Occipital lobe (tissue), 2 donors: ENCODE measurements around the gene ABCC5. TPM values are rescaled to one million over a fixed set of nuclear protein-coding genes. Genes with fewer than 3 reads are reported as not detected.

ENCODE experiments used
- DNase-seq: peaks from one replicate; lab custom pipeline; 2025; lab: John Stamatoyannopoulos, UW
- total RNA-seq: library from RNA; depleted of rRNA; stranded (reverse); fragments of >200 nt; gene quantifications from one replicate; pipeline ENCODE4 v1.2.3, GENCODE V29; 2014

Gene ABCC5
- total RNA-seq, 1 donor from 2014 or later, result 55.4 TPM

- no peak for DNase-seq
Observed at GRCh38 chr3:183924543-183924942, 93.1 kb downstream of the ABCC5 start.

GRCh38 chr3:183922421-183922820, 95.3 kb downstream of the ABCC5 start:
- no peak for DNase-seq

DNA sequence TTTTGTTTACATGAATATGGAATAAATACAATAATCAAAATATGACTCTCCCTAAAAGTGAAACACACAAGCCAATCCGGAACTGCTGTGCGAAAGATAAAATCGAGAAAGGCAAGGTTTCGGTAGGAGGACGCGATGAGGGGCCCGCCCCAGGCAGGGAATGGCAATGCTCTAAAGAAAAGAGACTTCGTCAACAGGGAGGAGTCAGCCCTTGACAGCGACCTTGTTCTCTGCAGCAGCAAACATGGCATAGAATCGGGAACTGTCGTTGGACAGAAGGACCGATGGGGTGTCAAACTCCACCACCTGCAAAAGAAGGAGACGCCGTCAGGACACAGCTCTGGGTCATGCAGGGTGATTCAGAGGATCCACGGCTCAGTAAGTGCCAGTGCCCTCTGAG, 96.6 kb downstream of the ABCC5 start:
- no peak for DNase-seq

DNA sequence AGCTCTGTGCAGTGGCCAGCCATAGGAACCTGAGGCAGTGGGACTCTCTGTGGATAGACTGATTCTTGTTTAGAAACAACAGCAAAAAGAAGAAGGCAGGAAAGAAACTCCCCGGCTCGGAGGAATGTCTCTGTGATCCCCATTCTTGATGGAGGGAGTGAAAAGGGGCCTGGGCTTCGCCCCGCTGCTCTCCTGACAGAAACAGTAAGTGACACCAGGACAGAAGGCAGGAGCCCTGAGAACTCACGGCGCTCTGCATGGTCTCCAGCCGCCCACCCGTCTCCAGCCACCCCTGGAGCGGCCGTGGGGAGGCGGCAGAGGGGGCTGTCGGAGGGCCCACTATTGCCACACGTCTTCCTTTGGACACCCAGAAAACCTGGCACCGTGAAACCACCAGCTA, 97.3 kb downstream of the ABCC5 start:
- DNase-seq, result no peak

DNA sequence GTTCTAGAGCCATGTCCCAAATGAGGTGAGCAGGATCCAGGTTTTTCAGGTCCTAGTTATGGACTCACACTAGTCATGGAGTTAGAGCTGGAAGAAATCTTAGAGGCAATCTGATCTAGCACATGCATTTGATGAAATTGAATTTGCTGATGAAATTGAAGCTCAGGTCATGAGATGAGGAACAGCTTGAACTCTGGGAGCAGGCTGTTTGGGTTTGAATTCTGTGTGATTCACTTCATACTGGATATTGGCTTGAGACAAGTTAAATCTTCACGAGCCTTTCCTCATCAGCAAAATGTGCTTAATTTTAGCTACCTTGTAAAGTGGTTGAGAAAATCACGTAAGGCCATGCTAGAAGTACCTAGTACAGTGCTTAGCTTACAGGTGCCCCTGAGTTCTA, 99.5 kb downstream of the ABCC5 start:
- DNase-seq, result no peak

DNA sequence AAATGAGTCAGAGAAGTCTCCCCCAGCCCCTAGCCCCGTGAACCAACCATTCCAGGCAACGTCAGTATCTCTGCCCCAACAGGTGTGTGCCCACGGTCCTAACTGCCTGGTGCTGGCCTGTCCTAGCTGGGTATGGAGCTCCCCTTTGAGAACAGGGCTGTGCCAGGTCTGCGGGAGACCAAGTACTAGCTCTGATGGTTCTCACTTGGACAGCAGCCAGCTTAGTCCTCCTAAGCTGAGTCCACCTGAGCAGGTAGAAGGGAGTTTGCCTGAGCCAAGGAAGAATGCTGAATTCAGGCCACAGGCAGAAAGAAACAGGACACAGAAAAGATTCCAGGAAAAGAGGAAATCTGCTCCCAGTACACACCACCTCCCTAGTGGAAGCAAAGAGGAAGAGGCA, 99.9 kb downstream of the ABCC5 start:
- no peak for DNase-seq

- DNase-seq, result no peak
Observed at GRCh38 chr3:183914856-183915255, 102.8 kb downstream of the ABCC5 start.

DNA sequence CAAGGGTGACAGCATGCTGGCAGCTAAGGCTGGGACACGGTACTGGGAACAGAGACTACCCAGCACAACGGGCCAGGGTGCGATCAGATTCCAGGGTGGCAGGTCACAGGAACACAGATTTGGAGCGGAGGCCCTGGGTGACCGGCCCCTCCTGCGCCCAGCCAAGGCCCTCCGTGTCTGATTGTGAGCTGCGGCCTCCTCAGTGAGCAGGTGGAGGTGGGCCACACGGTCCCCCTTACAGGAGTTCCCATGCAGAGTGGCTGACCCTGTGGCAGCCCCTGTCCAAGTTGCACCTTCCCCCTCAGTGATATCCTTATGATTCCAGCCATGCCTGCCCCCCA, 104.1 kb downstream of the ABCC5 start:
- no peak for DNase-seq

DNA sequence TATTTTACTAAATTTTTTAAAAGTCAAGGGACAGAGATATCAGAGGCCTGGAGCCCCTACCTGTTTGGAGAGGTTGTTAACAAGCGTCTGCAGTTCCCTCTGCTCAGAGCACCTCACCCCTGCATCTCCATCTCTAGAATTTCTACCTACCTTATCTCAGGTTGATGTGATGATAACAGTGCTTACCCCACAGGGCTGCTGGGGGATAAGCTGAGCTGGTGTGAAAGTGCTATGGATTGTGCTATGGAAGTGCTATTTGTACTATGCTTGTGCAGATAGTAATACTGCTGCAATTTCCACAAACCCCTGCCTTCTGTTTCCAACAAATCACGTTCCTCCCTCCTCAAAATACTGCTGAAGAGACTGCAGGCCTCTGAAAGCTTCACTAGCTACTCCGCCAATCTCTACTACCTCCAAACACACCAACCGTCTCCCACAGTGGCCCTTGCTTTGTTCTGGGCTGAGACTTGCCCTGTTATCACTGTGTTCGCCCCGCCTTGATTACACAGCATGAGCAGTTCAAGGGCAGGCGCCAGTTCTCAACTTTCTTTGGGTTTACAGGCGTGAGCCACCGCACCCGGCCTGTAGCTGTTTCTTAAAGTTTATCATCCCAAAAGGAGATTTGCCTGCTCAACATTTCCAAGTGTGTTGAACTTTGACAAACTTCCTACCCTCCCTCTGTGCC, 104.6 kb downstream of the ABCC5 start:
- no peak for DNase-seq

GRCh38 chr3:183911763-183912506, 105.7 kb downstream of the ABCC5 start:
- no peak for DNase-seq

DNA sequence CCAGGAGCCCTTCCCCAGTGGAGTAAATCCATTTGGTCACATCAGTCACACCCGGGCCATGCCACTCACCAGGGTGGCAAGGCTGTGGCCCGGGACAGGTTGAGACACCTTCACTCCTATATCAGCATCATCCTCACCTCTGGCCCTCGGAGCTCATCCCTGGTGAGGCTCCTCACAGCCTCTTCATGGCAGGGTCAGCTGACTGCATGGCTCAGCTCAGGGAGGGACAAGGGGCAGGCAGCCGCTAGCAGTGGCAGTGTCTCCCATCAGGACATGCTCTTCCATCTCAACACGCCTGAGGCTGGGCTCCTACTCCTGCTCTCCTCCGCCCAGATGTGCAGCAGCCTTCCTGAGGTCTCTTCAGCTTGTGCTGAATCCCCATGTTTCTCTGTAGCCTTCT, 106.6 kb downstream of the ABCC5 start:
- DNase-seq, result no peak

DNA sequence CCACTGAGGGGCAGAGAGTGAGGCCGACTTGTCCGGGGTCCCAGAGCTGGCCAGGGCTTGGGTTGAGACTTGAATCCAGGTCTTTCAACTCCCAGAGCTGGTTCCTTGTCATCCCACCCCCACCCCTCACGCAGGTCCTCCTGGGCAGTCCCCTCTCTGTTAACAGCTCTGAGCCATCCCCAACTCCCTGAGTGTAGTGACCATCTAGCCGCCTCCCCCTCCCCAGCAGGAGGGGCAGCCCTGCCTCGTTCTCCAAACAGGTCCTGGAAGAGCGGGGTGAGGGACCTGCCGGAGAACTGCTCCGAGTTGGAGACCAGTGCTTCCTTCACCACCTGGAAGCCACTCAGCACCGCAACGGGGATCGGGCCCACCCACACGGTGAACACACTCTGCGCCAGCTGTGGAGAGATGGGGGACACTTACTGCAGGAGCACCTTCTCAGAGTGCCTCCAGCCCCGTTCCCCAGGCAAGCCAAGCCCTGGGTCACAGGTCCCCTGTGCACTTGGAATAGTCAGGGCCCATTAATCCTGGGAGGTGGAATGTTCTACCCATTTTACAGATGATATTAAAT, 108.6 kb downstream of the ABCC5 start:
- DNase-seq, result no peak

DNA sequence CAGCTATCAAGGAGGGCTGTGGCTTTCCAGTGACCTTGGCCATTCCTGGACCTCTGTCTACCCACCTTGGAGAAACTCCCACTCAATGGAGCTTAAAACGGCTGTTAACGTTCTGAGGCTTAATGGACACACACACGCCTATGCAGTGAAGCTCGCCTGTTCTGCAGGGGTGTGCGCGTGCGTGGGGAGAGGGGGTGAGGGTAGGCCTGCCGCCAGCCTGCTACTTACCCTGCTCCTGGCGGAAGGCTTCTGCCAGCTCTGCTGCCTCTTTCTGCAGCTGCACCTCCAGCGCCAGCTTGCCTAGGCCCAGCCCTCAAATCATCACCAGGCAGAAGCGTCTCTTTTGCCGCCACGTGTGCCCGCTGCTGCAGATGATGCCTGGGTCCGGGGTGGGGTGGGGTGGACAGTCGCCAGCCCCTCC, 109.8 kb downstream of the ABCC5 start:
- DNase-seq, result no peak

DNA sequence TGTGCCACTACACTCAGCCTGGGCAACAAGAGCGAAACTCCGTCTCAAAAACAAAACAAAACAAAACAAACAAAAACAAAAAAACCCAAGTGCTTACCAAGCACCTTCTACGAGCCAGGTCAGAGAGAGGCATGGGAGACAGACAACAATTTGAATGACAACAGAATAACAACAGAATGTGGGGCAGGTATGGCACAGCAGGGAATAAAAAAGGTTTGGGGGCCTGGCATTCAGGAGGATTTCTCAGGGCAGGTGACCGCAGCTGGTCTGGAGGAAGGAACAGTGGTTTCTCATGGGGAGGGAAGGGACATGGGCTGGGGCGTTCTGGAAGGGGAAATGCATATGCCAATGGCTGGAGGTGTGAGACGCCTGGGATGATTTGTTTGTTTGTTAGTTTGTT, 110.5 kb downstream of the ABCC5 start:
- DNase-seq, result no peak

DNA sequence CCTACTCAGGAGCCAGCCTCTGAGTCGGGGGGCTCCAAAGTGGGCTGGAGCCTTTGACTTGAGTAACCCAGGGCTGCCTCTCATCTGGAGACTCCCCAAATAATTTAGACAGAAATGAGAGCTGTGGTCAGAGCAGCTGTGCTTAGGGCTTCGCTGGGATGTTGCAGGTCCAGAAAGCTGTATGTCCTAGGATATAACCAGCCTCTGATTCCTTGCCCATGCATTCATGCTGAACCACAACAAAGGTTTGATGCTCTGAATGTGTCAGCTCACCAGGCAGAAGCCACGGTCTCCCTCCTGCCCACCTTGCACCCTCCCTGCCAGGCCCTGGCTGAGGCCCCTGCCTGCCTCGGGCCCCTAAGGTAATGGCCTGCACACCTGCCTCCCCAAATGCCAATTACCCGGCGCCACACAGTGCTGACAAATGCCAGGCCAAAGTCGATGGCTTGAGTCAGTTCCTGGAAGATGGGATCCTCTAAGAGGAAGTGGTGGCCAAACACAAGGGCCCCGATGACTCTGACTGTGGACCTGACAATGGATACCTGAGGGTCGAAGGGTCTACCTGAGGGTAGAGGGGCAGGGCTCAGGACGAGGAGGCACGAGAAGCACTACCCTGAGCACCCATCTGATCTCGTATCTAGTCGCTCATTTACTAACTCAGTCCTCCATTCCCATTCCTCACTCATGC, 111.3 kb downstream of the ABCC5 start:
- DNase-seq, result no peak

- DNase-seq, result no peak
Observed at GRCh38 chr3:183904833-183905780, 112.6 kb downstream of the ABCC5 start.

DNA sequence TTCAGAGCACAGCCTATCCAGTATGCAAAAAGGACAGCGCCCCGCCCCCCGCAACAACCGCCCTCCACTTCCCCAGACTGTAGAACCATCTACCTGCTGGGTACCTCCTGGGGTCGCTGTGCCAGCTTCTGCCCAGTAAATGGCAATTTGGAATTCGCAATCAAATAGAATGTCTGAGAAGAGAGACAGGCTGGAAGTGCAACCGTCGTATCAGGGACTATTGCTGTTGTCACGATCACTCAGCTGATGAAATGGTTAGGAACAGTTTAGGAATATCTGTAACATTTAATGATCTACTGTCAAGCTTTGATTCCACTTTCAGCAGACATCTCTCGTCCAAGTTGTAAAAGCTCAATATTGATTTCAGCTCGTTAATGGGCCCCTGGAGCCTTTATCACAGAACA, 119.7 kb downstream of the ABCC5 start:
- no peak for DNase-seq

DNA sequence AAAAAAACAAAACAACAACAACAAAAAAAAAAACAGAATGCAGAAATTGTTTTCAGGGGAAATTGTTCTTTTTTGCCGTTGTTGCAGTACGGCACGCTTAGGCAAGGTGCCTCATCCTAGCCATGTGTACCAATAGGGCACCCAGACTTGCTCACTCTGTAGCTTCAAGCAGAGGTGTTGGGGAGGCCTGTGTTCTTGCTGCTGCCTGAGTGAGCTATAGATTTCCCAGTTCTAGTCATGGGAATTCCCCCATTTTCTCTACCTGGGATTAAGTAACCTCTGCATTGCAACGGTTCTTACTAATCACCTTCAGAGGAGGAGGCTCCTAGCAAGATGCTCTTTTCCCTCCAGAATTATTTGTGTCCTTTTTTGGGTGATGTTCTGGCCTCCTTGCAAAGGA, 120.1 kb downstream of the ABCC5 start:
- DNase-seq, result no peak

GRCh38 chr3:183896610-183897009, 121.1 kb downstream of the ABCC5 start:
- no peak for DNase-seq

DNA sequence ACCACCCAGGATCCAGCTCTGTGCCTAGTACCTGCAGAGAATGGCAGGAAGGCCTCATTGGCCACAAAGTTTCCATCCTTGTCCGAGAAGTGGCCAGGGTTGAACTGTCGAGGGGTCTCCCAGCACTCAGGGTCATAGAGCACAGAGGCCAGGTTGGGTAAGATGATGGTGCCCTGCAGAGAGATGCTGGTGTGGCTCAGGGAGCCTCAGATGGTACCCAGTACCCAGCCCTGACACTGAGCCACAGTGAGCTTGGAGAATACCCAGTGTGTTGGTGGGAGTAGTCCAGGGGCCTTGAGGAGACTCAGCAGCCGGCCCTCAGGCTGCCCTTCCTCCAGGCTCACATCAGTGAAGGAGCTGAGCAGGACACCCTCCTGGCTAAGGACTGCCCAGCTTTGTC, 121.5 kb downstream of the ABCC5 start:
- no peak for DNase-seq

GRCh38 chr3:183895774-183896173, 121.9 kb downstream of the ABCC5 start:
- no peak for DNase-seq
